ENCODE data around the gene ATXN8OS. TPM values are rescaled to one million over a fixed set of nuclear protein-coding genes. Genes with fewer than 3 reads are reported as not detected.

ATXN8OS gene
- total RNA-seq (not detected), polyA plus RNA-seq (not detected)

- H3K4me1 ChIP-seq (ENCODE audit: insufficient read depth, low read length), result no peaks in the 10 kb centered on the region
- Mint-ChIP-seq H3K4me3 (no peak within 1 kb of the TSS), H3K4me1 (no peaks in the 10 kb centered on the region), H3K36me3 (no peaks in the 10 kb centered on the region), H3K27ac (no peak within 1 kb of the TSS), H3K9me3 (peaks cover 3 to 19% (median 8%) of the 10 kb centered on the region in 5 donors), H3K27me3 (no peaks in the 10 kb centered on the region)
- ChIA-PET POLR2A (no interaction called here), CTCF (no interaction called here)
- H3K27ac ChIP-seq (ENCODE audit: low read depth, low read length), result no peak within 1 kb of the TSS
- no peak within 1 kb of the TSS for H3K4me3 ChIP-seq (ENCODE audit: low read length)
- DNase-seq, result peak in 2 of 5 donors; percentile 0 to 43
- H3K27me3 ChIP-seq (ENCODE audit: insufficient read depth, low read length, poor library complexity, severe bottlenecking), result no peaks in the 10 kb centered on the region
- H3K36me3 ChIP-seq (ENCODE audit: insufficient read depth, low read length), result no peaks in the 10 kb centered on the region
- H3K9me3 ChIP-seq (ENCODE audit: low read length), result no peaks in the 10 kb centered on the region
Measured at GRCh38 chr13:70107498-70108281, at the start of gene ATXN8OS. ATXN8OS (plus strand) TSS chr13:70107826.

GRCh38 chr13:70080012-70080411 is 27.6 kb upstream of the ATXN8OS start:
- Mint-ChIP-seq H3K9me3 (peaks cover 0 to 24% (median 12%) of the 10 kb centered on the region in 5 donors), H3K36me3 (peaks cover 0 to 1% (median 0%) of the 10 kb centered on the region in 3 donors), H3K27ac (peak overlapping the region in 1 of 8 donors; percentile 54), H3K4me3 (no peak overlapping the region), H3K27me3 (no peaks in the 10 kb centered on the region), H3K4me1 (no peaks in the 10 kb centered on the region)
- H3K27ac ChIP-seq (ENCODE audit: low read depth, low read length), result no peak overlapping the region
- no peaks in the 10 kb centered on the region for H3K36me3 ChIP-seq (ENCODE audit: insufficient read depth, low read length)
- no peaks in the 10 kb centered on the region for H3K4me1 ChIP-seq (ENCODE audit: insufficient read depth, low read length)
- no peak overlapping the region for H3K4me3 ChIP-seq (ENCODE audit: low read length)
- H3K9me3 ChIP-seq (ENCODE audit: low read length), result no peaks in the 10 kb centered on the region
- POLR2A ChIA-PET, result no interaction called here
- no peak for DNase-seq
- CTCF ChIA-PET, result no interaction called here
- no peaks in the 10 kb centered on the region for H3K27me3 ChIP-seq (ENCODE audit: insufficient read depth, low read length, poor library complexity, severe bottlenecking)

GRCh38 chr13:70087247-70087646 is 20.4 kb upstream of the ATXN8OS start:
- no peak for DNase-seq
- CTCF ChIA-PET, result no interaction called here
- no peaks in the 10 kb centered on the region for H3K27me3 ChIP-seq (ENCODE audit: insufficient read depth, low read length, poor library complexity, severe bottlenecking)
- Mint-ChIP-seq H3K9me3 (peaks cover 6 to 17% (median 15%) of the 10 kb centered on the region in 5 donors), H3K27ac (no peak overlapping the region), H3K4me1 (no peaks in the 10 kb centered on the region), H3K27me3 (no peaks in the 10 kb centered on the region), H3K4me3 (no peak overlapping the region), H3K36me3 (peaks cover 0 to 1% (median 0%) of the 10 kb centered on the region in 3 donors)
- no peaks in the 10 kb centered on the region for H3K4me1 ChIP-seq (ENCODE audit: insufficient read depth, low read length)
- no peak overlapping the region for H3K27ac ChIP-seq (ENCODE audit: low read depth, low read length)
- H3K4me3 ChIP-seq (ENCODE audit: low read length), result no peak overlapping the region
- H3K9me3 ChIP-seq (ENCODE audit: low read length), result no peaks in the 10 kb centered on the region
- POLR2A ChIA-PET, result no interaction called here
- H3K36me3 ChIP-seq (ENCODE audit: insufficient read depth, low read length), result no peaks in the 10 kb centered on the region

- Mint-ChIP-seq H3K4me1 (no peaks in the 10 kb centered on the region), H3K27ac (no peak overlapping the region), H3K36me3 (peaks cover 0 to 1% (median 0%) of the 10 kb centered on the region in 3 donors), H3K27me3 (no peaks in the 10 kb centered on the region), H3K4me3 (no peak overlapping the region), H3K9me3 (peaks cover 6 to 17% (median 13%) of the 10 kb centered on the region in 5 donors)
- POLR2A ChIA-PET, result no interaction called here
- no peaks in the 10 kb centered on the region for H3K36me3 ChIP-seq (ENCODE audit: insufficient read depth, low read length)
- H3K27ac ChIP-seq (ENCODE audit: low read depth, low read length), result no peak overlapping the region
- CTCF ChIA-PET, result no interaction called here
- no peaks in the 10 kb centered on the region for H3K27me3 ChIP-seq (ENCODE audit: insufficient read depth, low read length, poor library complexity, severe bottlenecking)
- no peaks in the 10 kb centered on the region for H3K4me1 ChIP-seq (ENCODE audit: insufficient read depth, low read length)
- H3K4me3 ChIP-seq (ENCODE audit: low read length), result no peak overlapping the region
- DNase-seq, result no peak
- no peaks in the 10 kb centered on the region for H3K9me3 ChIP-seq (ENCODE audit: low read length)
Measured at GRCh38 chr13:70088926-70089325, 18.7 kb upstream of the ATXN8OS start.

- Histone ChIP-seq H3K4me1 (ENCODE audit: insufficient read depth, low read length) (no peaks in the 10 kb centered on the region), H3K27ac (ENCODE audit: low read depth, low read length) (no peak overlapping the region), H3K36me3 (ENCODE audit: insufficient read depth, low read length) (no peaks in the 10 kb centered on the region), H3K9me3 (ENCODE audit: low read length) (no peaks in the 10 kb centered on the region), H3K4me3 (ENCODE audit: low read length) (no peak overlapping the region), H3K27me3 (ENCODE audit: insufficient read depth, low read length, poor library complexity, severe bottlenecking) (no peaks in the 10 kb centered on the region)
- peaks cover 4 to 16% (median 13%) of the 10 kb centered on the region in 5 donors for H3K9me3 Mint-ChIP-seq
- H3K4me1 Mint-ChIP-seq, result no peaks in the 10 kb centered on the region
- H3K27ac Mint-ChIP-seq, result no peak overlapping the region
- ChIA-PET CTCF (no interaction called here), POLR2A (no interaction called here)
- H3K27me3 Mint-ChIP-seq, result no peaks in the 10 kb centered on the region
- DNase-seq, result no peak
- no peaks in the 10 kb centered on the region for H3K36me3 Mint-ChIP-seq
- H3K4me3 Mint-ChIP-seq, result no peak overlapping the region
Measured at GRCh38 chr13:70090036-70090723, 17.4 kb upstream of the ATXN8OS start.

GRCh38 chr13:70098669-70099068 is 9.0 kb upstream of the ATXN8OS start:
- Mint-ChIP-seq H3K27ac (no peak overlapping the region), H3K36me3 (no peaks in the 10 kb centered on the region), H3K4me1 (no peaks in the 10 kb centered on the region), H3K4me3 (no peak overlapping the region), H3K27me3 (no peaks in the 10 kb centered on the region), H3K9me3 (peaks cover 0 to 15% (median 3%) of the 10 kb centered on the region in 5 donors)
- no peaks in the 10 kb centered on the region for H3K27me3 ChIP-seq (ENCODE audit: insufficient read depth, low read length, poor library complexity, severe bottlenecking)
- no peak for DNase-seq
- ChIA-PET CTCF (no interaction called here), POLR2A (no interaction called here)
- H3K4me1 ChIP-seq (ENCODE audit: insufficient read depth, low read length), result no peaks in the 10 kb centered on the region
- no peaks in the 10 kb centered on the region for H3K9me3 ChIP-seq (ENCODE audit: low read length)
- no peaks in the 10 kb centered on the region for H3K36me3 ChIP-seq (ENCODE audit: insufficient read depth, low read length)
- H3K27ac ChIP-seq (ENCODE audit: low read depth, low read length), result no peak overlapping the region
- no peak overlapping the region for H3K4me3 ChIP-seq (ENCODE audit: low read length)

GRCh38 chr13:70104481-70104880 is 3.1 kb upstream of the ATXN8OS start:
- POLR2A ChIA-PET, result no interaction called here
- no peaks in the 10 kb centered on the region for H3K36me3 Mint-ChIP-seq
- Histone ChIP-seq H3K27ac (ENCODE audit: low read depth, low read length) (no peak overlapping the region), H3K9me3 (ENCODE audit: low read length) (no peaks in the 10 kb centered on the region), H3K4me1 (ENCODE audit: insufficient read depth, low read length) (no peaks in the 10 kb centered on the region), H3K36me3 (ENCODE audit: insufficient read depth, low read length) (no peaks in the 10 kb centered on the region), H3K27me3 (ENCODE audit: insufficient read depth, low read length, poor library complexity, severe bottlenecking) (no peaks in the 10 kb centered on the region), H3K4me3 (ENCODE audit: low read length) (no peak overlapping the region)
- H3K4me1 Mint-ChIP-seq, result no peaks in the 10 kb centered on the region
- no peak overlapping the region for H3K4me3 Mint-ChIP-seq
- peaks cover 0 to 16% (median 7%) of the 10 kb centered on the region in 5 donors for H3K9me3 Mint-ChIP-seq
- no peak for DNase-seq
- CTCF ChIA-PET, result no interaction called here
- H3K27ac Mint-ChIP-seq, result no peak overlapping the region
- H3K27me3 Mint-ChIP-seq, result no peaks in the 10 kb centered on the region

- no peaks in the 10 kb centered on the region for H3K36me3 Mint-ChIP-seq
- DNase-seq, result no peak
- Histone ChIP-seq H3K27ac (ENCODE audit: low read depth, low read length) (no peak overlapping the region), H3K4me3 (ENCODE audit: low read length) (no peak overlapping the region), H3K36me3 (ENCODE audit: insufficient read depth, low read length) (no peaks in the 10 kb centered on the region), H3K4me1 (ENCODE audit: insufficient read depth, low read length) (no peaks in the 10 kb centered on the region), H3K27me3 (ENCODE audit: insufficient read depth, low read length, poor library complexity, severe bottlenecking) (no peaks in the 10 kb centered on the region), H3K9me3 (ENCODE audit: low read length) (no peaks in the 10 kb centered on the region)
- ChIA-PET POLR2A (no interaction called here), CTCF (no interaction called here)
- H3K4me1 Mint-ChIP-seq, result no peaks in the 10 kb centered on the region
- peaks cover 3 to 19% (median 7%) of the 10 kb centered on the region in 5 donors for H3K9me3 Mint-ChIP-seq
- H3K27me3 Mint-ChIP-seq, result no peaks in the 10 kb centered on the region
- no peak overlapping the region for H3K27ac Mint-ChIP-seq
- no peak overlapping the region for H3K4me3 Mint-ChIP-seq
Measured at GRCh38 chr13:70107125-70107497, 515 bp upstream of the ATXN8OS start.
